Hematopoietic multipotent progenitor cell (in vitro differentiated cells): ENCODE measurements around the gene ARMC6. TPM values are rescaled to one million over a fixed set of nuclear protein-coding genes. Genes with fewer than 3 reads are reported as not detected.
"Not testable (repeated sequence)": the region's sequence is repeated elsewhere in the genome, so short reads cannot be mapped to it uniquely, and the experiment has no call there.

Source experiments
- DNase-seq, 3 donors: peaks; one replicate each; pipeline ENCODE4 v3.0.0-alpha.2; 2011 to 2015; ENCODE audit warnings: low read depth in 2 of 3, low spot score in 2 of 3
- total RNA-seq: library from RNA; depleted of rRNA; stranded (reverse); fragments of >200 nt; gene quantifications from one replicate; pipeline ENCODE4 v1.2.3, GENCODE V29; 2012

The ARMC6 gene
- total RNA-seq, 1 donor = 80.8 TPM

- DNase-seq = no peak
These were observed 69.8 kb downstream of the ARMC6 start for GRCh38 chr19:19103167-19103566.

- DNase-seq = no peak
These were observed 72.1 kb downstream of the ARMC6 start for GRCh38 chr19:19105365-19106055.

GRCh38 chr19:19106056-19106551 is 72.7 kb downstream of the ARMC6 start:
- no peak for DNase-seq

GRCh38 chr19:19106938-19107337 is 73.5 kb downstream of the ARMC6 start:
- DNase-seq = not testable (repeated sequence)

GRCh38 chr19:19107654-19108053 is 74.3 kb downstream of the ARMC6 start:
- DNase-seq = no peak

Other genes with a start within 250 kb of the ARMC6 start
- gene COMP, start 242.3 kb upstream of the ARMC6 start, total RNA-seq = under 0.01 TPM
- 104 TPM for gene UPF1, start 201.6 kb upstream of the ARMC6 start, total RNA-seq
- 0.27 TPM for gene CERS1, start 137.4 kb upstream of the ARMC6 start, total RNA-seq
- gene COPE, start 114.2 kb upstream of the ARMC6 start, total RNA-seq = 355 TPM
- gene DDX49, start 113.9 kb upstream of the ARMC6 start, total RNA-seq = 92.9 TPM
- 4.8 TPM for gene HOMER3, start 92.4 kb upstream of the ARMC6 start, total RNA-seq
- 33.7 TPM for gene SUGP2, start 86 bp upstream of the ARMC6 start, total RNA-seq
- 11.6 TPM for gene SLC25A42, start 30.4 kb downstream of the ARMC6 start, total RNA-seq
- gene TMEM161A, start 104.9 kb downstream of the ARMC6 start, total RNA-seq = 33.4 TPM
- gene MEF2B, start 136.7 kb downstream of the ARMC6 start, total RNA-seq = 0.27 TPM
- 17.2 TPM for gene BORCS8, start 158.5 kb downstream of the ARMC6 start, total RNA-seq
- gene RFXANK, start 158.7 kb downstream of the ARMC6 start, total RNA-seq = 90.2 TPM
- 10.5 TPM for gene NR2C2AP, start 169.8 kb downstream of the ARMC6 start, total RNA-seq
- not detected for gene NCAN, start 178.4 kb downstream of the ARMC6 start, total RNA-seq
- under 0.01 TPM for gene TM6SF2, start 239.7 kb downstream of the ARMC6 start, total RNA-seq